Neural cell (in vitro differentiated cells): ENCODE data around the gene ZCCHC14.
"Not testable (repeated sequence)": the region's sequence is repeated elsewhere in the genome, so short reads cannot be mapped to it uniquely, and the experiment has no call there.

Source experiments
- CTCF ChIP-seq: fragments of 450-650 bp; IDR thresholded peaks from 2 replicates; pipeline ENCODE4 v1.5.1; 2014; ENCODE audit warnings: antibody characterized with exemption, mild to moderate bottlenecking, moderate library complexity; ENCODE audit not compliant: poor library complexity, severe bottlenecking
- POLR2AphosphoS5 ChIP-seq: IDR thresholded peaks from 2 replicates; pipeline ENCODE4 v1.6.1; 2012

- not testable (repeated sequence) for TF ChIP-seq CTCF, POLR2AphosphoS5
Observed at GRCh38 chr16:87482670-87483069, 10.2 kb downstream of the ZCCHC14 start.
